PFSK-1 (cell line): Measurements from ENCODE around the gene PIEZO2.

Experiments
- POLR2AphosphoS5 ChIP-seq: IDR thresholded peaks from 2 replicates; pipeline ENCODE4 v1.6.1; 2012; ENCODE audit warnings: low read depth, mild to moderate bottlenecking, control low read depth, low read length, moderate library complexity
- TAF1 ChIP-seq: IDR thresholded peaks from 2 replicates; pipeline ENCODE4 v1.6.1; 2012; ENCODE audit warnings: low read length, control low read depth, borderline replicate concordance; ENCODE audit not compliant: insufficient read depth
- TF ChIP-seq, protein P1 (sequence below), 2 experiments: IDR thresholded peaks; 2 replicates each; pipeline versions ENCODE4 v1.6.1 to v1.8.0; 2011 to 2012; ENCODE audit warnings: low read depth in 2 of 2, low read length in 2 of 2, control low read depth in 1 of 2, inconsistent platforms in 1 of 2, mild to moderate bottlenecking in 1 of 2, moderate library complexity in 1 of 2; ENCODE audit not compliant: insufficient read depth in 1 of 2

- TF ChIP-seq TAF1 = no peak
- TF ChIP-seq, protein P1, sequence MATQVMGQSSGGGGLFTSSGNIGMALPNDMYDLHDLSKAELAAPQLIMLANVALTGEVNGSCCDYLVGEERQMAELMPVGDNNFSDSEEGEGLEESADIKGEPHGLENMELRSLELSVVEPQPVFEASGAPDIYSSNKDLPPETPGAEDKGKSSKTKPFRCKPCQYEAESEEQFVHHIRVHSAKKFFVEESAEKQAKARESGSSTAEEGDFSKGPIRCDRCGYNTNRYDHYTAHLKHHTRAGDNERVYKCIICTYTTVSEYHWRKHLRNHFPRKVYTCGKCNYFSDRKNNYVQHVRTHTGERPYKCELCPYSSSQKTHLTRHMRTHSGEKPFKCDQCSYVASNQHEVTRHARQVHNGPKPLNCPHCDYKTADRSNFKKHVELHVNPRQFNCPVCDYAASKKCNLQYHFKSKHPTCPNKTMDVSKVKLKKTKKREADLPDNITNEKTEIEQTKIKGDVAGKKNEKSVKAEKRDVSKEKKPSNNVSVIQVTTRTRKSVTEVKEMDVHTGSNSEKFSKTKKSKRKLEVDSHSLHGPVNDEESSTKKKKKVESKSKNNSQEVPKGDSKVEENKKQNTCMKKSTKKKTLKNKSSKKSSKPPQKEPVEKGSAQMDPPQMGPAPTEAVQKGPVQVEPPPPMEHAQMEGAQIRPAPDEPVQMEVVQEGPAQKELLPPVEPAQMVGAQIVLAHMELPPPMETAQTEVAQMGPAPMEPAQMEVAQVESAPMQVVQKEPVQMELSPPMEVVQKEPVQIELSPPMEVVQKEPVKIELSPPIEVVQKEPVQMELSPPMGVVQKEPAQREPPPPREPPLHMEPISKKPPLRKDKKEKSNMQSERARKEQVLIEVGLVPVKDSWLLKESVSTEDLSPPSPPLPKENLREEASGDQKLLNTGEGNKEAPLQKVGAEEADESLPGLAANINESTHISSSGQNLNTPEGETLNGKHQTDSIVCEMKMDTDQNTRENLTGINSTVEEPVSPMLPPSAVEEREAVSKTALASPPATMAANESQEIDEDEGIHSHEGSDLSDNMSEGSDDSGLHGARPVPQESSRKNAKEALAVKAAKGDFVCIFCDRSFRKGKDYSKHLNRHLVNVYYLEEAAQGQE (IDR thresholded peaks at IDR 0.05; ENCODE audit: insufficient read depth in 1 of 2, low read depth in 2 of 2, low read length in 2 of 2) = no peak
- no peak for TF ChIP-seq POLR2AphosphoS5
These were observed 467.6 kb downstream of the PIEZO2 start for GRCh38 chr18:10681581-10682367.
